ACC112 (cell line): ENCODE results near the gene DYNC1I1.

Experiments
- H2AFZ ChIP-seq: fragments of 200-600 bp; sonication (generic); one replicate; pipeline ENCODE4 v1.6.0; 2017; ENCODE audit warnings: antibody characterized with exemption, low read length; ENCODE audit not compliant: unreplicated experiment
- H3K27ac ChIP-seq: fragments of 200-600 bp; sonication (generic); 2 replicates; pipeline ENCODE4 v1.5.1; 2014; ENCODE audit warnings: low read depth, mild to moderate bottlenecking, antibody characterized with exemption, low read length, moderate library complexity
- H3K27me3 ChIP-seq: fragments of 200-600 bp; sonication (generic); 2 replicates; pipeline ENCODE4 v1.6.1; 2014; ENCODE audit warnings: mild to moderate bottlenecking, antibody characterized with exemption, low read length, moderate library complexity, mixed read lengths; ENCODE audit not compliant: insufficient read depth
- H3K36me3 ChIP-seq: fragments of 200-600 bp; sonication (generic); 2 replicates; pipeline ENCODE4 v1.6.1; 2016; ENCODE audit warnings: mild to moderate bottlenecking, antibody characterized with exemption, low read length, moderate library complexity, mixed read lengths; ENCODE audit not compliant: insufficient read depth
- H3K4me1 ChIP-seq: fragments of 200-600 bp; sonication (generic); one replicate; pipeline ENCODE4 v1.6.1; 2016; ENCODE audit warnings: low read length, mixed read lengths; ENCODE audit not compliant: insufficient read depth, unreplicated experiment, control insufficient read depth
- H3K4me3 ChIP-seq: fragments of 200-600 bp; sonication (generic); 2 replicates; pipeline ENCODE4 v1.5.1; 2014; ENCODE audit warnings: mild to moderate bottlenecking, low read depth, low read length
- H3K79me2 ChIP-seq: fragments of 200-600 bp; sonication (generic); one replicate; pipeline ENCODE4 v1.6.0; 2016; ENCODE audit warnings: low read length; ENCODE audit not compliant: control insufficient read depth, unreplicated experiment, insufficient read depth

Gene DYNC1I1

DNA sequence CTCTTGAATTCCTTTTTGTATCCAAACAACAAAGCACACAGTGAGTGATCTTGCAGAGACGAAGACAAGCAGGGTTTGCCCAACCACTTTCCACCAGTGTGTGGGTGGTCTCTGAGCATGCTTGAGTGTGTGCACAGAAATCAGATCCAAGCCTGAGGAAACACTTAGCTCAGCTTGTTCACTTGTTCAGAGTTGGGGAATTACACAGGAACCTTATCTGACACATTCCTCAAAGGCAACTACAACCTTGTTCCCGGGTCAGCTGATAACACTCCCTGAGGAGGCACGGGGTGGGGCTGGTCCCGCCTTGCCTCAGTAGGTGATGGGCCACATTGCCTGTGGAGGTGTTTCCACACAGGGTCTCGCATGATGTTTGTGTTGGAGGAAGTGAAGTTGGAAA lies 216.9 kb downstream of the DYNC1I1 start:
- no peaks in the 10 kb centered on the region for H3K36me3 ChIP-seq
- H3K4me3 ChIP-seq: no peak overlapping the region
- H3K27ac ChIP-seq: no peak overlapping the region
- H3K4me1 ChIP-seq: no peaks in the 10 kb centered on the region
- H3K27me3 ChIP-seq: 0 out of 2 replicates have a peak, but pooled peaks cover 7% of the 10 kb centered on the region
- H3K79me2 ChIP-seq: no peaks in the 10 kb centered on the region
- no peak overlapping the region for H2AFZ ChIP-seq

DNA sequence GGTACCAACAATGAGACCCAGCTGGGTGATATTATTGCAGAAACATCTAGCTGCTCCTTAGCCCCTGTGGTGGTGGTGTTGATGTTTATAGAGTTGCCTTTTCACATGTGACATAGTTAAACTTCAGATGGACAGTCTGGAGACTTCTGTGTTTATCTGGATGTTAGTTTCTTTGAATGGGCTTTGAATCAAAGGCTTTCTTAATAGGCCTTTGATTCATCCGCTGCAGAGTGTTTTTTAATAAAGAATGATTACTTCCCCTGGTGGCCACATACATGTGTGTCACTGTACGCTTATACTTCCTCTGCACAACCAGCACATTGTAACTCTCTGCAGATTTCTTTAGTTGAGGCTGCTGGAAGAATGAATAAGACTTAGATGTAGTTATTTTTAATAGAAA lies 221.0 kb downstream of the DYNC1I1 start:
- H3K79me2 ChIP-seq: no peaks in the 10 kb centered on the region
- H3K27me3 ChIP-seq: 0 out of 2 replicates have a peak, but pooled peaks cover 7% of the 10 kb centered on the region
- H2AFZ ChIP-seq: no peak overlapping the region
- H3K4me1 ChIP-seq: no peaks in the 10 kb centered on the region
- H3K4me3 ChIP-seq: no peak overlapping the region
- H3K36me3 ChIP-seq: no peaks in the 10 kb centered on the region
- H3K27ac ChIP-seq: no peak overlapping the region

DNA sequence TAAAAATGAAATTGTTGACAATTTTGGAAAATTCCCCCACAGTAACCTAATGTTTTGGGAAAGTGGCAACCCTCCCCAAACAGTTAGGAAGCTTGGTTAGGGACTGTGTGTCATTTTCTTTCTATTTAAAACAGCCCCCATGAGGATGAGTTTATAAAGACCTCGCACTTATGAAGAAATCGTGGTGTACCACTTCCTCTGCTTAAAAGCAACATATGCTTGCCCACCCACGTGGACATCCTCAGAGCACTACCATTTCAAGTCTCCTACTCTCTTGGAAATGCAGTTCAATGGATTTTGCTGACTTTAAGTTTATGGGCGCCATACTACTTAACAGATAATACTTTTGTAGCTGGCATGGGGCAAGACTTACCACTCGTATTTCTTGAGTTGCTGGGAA lies 223.8 kb downstream of the DYNC1I1 start:
- Histone ChIP-seq H3K79me2 (no peaks in the 10 kb centered on the region), H2AFZ (no peak overlapping the region), H3K4me1 (no peaks in the 10 kb centered on the region), H3K27me3 (no peaks in the 10 kb centered on the region), H3K36me3 (no peaks in the 10 kb centered on the region), H3K27ac (no peak overlapping the region), H3K4me3 (no peak overlapping the region)

DNA sequence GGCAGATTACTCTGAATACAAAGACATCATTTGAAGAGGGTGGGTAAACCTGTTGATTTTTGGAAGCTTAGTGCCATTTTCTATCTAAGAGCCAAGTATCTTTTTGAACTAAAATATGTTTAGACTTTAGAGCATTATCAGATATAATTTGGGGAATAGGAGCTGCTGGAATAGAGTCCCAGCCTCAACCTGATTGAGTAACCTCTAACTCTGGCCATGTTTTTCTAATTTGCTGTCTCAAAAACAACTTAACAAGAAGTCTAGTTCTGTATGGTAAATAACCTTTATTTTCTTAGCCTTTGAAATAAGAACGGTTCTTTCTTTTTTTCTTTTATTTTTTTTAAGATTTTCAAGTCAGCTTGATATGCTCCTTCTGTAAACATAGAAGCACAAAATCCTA lies 224.5 kb downstream of the DYNC1I1 start:
- Histone ChIP-seq H3K36me3 (no peaks in the 10 kb centered on the region), H3K27ac (no peak overlapping the region), H3K79me2 (no peaks in the 10 kb centered on the region), H3K4me1 (no peaks in the 10 kb centered on the region), H3K27me3 (no peaks in the 10 kb centered on the region), H2AFZ (no peak overlapping the region), H3K4me3 (no peak overlapping the region)

DNA sequence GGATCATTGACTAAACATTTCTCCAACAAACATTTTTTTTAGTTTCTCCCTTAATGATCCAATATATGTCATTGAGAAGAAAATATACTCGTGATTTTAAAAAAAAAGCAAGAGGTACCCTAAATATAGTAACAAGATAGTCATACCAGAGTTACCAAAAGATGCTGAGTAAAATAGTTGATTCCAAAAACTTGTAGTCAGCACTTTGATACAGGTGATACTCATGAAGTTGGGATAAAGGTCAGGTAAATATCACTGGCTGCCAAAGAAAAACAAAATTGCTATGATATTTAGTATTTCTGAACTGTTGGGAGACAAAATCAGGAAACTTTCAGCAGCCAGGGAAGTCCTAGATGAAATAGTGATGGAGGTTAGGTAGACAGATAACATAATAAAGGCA lies 225.3 kb downstream of the DYNC1I1 start:
- H3K79me2 ChIP-seq: no peaks in the 10 kb centered on the region
- no peaks in the 10 kb centered on the region for H3K27me3 ChIP-seq
- no peaks in the 10 kb centered on the region for H3K4me1 ChIP-seq
- H3K36me3 ChIP-seq: no peaks in the 10 kb centered on the region
- no peak overlapping the region for H3K4me3 ChIP-seq
- no peak overlapping the region for H2AFZ ChIP-seq
- H3K27ac ChIP-seq: no peak overlapping the region

DNA sequence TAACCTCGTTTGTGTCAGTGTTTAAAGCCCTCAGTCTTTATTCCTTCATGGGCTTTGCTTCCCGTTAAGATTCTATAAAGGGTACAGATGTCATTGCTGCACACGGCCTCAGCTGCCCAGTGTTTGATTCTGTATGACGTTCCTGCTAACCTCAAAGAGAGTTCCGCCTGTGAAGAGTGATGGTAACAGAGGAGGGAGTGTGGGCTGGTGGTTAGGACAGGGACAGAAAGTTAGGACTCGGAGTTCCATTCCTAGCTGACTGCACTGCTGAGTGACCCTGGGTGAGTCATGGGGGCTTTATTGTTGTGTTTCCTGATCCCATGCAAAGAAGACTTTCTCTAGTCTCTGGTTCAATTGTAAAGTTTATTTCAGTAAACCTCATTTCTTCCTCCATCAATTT lies 227.1 kb downstream of the DYNC1I1 start:
- Histone ChIP-seq H3K79me2 (no peaks in the 10 kb centered on the region), H3K27ac (no peak overlapping the region), H3K4me3 (no peak overlapping the region), H3K27me3 (no peaks in the 10 kb centered on the region), H3K4me1 (no peaks in the 10 kb centered on the region), H2AFZ (no peak overlapping the region), H3K36me3 (no peaks in the 10 kb centered on the region)

DNA sequence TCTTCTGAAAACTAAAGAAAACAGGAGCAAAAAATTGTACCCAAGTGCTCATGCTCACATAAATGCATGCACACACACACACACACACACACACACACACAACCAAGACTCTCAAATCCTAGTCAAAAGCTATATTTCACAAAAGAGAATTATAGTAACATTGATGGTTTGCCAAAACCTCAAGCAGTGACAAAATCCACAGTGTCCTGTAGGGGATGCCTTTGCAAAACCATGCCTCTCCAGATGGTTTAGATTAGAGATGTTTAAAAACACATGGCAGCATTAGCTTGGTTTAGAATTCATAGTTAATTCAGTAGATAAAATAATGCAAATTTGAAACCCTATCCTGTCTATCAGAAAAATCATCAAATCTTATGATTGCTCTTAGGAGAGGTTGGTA lies 232.2 kb downstream of the DYNC1I1 start:
- Histone ChIP-seq H3K27me3 (0 out of 2 replicates have a peak, but pooled peaks cover 4% of the 10 kb centered on the region), H3K4me1 (no peaks in the 10 kb centered on the region), H3K79me2 (no peaks in the 10 kb centered on the region), H2AFZ (no peak overlapping the region), H3K36me3 (no peaks in the 10 kb centered on the region), H3K27ac (no peak overlapping the region), H3K4me3 (no peak overlapping the region)

DNA sequence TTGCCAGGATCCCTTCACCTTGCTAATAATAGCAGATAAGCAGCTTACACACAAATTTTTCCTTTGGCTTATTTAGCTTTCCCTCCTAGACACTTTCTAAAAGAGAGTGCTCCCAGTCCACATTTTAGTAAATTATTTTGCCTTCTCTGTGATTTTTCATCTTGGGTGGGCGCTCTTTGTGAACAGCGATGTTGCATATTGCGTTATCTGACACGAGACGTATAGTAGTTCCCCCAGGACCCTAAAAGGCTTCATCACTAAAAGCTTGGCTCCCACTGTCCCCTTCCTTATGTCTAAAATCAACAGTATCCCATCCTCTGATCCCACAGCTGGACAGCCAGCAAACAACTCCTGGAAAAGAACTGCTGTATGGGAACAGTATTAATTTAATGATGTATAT lies 232.9 kb downstream of the DYNC1I1 start:
- H3K27ac ChIP-seq: no peak overlapping the region
- H3K4me3 ChIP-seq: no peak overlapping the region
- no peaks in the 10 kb centered on the region for H3K79me2 ChIP-seq
- no peaks in the 10 kb centered on the region for H3K36me3 ChIP-seq
- H3K27me3 ChIP-seq: peaks cover 5% of the 10 kb centered on the region; the same call in 1 of the 2 replicates
- H2AFZ ChIP-seq: no peak overlapping the region
- H3K4me1 ChIP-seq: no peaks in the 10 kb centered on the region

DNA sequence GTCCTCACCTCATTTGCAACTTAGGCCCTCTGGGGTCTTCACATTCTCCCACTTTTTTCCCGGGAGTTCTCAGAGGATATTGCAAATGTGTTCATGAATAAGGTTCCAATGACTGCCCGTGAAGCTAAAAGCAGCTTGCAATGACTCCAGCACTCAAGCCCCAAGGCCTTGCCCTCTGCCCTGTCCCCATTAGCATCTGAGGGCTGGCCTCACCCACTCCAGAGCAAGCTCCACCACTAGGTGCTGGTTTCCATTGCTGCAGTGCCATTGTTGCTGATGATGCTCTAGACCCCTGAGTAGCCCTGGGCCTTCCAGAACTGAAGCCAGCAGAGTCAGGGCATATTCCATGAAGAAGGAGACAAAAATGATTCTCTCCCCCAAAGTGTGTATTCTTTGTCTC lies 236.8 kb downstream of the DYNC1I1 start:
- H3K36me3 ChIP-seq: no peaks in the 10 kb centered on the region
- H3K4me1 ChIP-seq: no peaks in the 10 kb centered on the region
- no peak overlapping the region for H3K4me3 ChIP-seq
- H3K79me2 ChIP-seq: no peaks in the 10 kb centered on the region
- H2AFZ ChIP-seq: no peak overlapping the region
- no peak overlapping the region for H3K27ac ChIP-seq
- H3K27me3 ChIP-seq: peaks cover 19% of the 10 kb centered on the region

DNA sequence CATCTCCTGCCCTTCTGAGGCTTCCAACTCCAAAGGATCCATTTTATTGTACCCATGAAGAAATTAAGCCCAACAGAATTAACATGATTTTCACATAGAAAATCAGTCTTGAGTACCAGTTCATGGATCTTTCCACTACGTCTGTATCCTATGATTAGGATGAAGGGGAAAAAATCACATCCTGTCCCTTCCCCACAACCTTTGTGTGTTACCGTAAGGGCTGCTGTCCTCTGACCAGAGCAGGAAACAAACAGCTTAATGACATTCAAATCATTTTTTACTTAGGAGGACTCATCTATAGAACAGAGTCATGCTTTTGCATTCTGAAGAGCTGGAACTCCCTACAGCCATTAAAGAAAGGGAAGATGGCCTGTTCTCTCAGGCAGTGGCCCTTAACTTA lies 241.5 kb downstream of the DYNC1I1 start:
- Histone ChIP-seq H3K27me3 (peaks cover 19% of the 10 kb centered on the region), H3K36me3 (no peaks in the 10 kb centered on the region), H3K27ac (no peak overlapping the region), H3K4me3 (no peak overlapping the region), H2AFZ (no peak overlapping the region), H3K4me1 (no peaks in the 10 kb centered on the region), H3K79me2 (no peaks in the 10 kb centered on the region)

DNA sequence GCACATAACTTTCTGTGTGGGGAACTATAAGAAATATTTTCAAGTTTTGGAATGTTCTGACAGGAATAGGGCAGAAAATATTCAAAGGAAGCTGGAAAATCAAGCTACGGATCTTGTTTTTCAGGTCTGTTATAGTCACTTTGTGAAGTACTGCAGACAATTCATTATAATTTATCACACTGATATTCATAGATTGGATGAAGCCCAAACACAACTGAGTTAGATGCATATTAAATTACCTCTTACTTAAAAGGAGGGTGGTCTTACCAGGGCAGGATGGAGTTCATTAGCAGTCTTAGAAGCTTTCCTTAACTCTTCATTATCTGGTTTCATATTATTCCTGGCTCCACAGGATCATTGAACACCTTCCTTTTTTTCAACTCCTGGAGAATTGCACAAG lies 242.3 kb downstream of the DYNC1I1 start:
- Histone ChIP-seq H2AFZ (no peak overlapping the region), H3K4me1 (no peaks in the 10 kb centered on the region), H3K27me3 (peaks cover 19% of the 10 kb centered on the region), H3K79me2 (no peaks in the 10 kb centered on the region), H3K36me3 (no peaks in the 10 kb centered on the region), H3K27ac (no peak overlapping the region), H3K4me3 (no peak overlapping the region)
